GM18502 (cell line): ENCODE results near the gene ACTN4.
"Not testable (repeated sequence)": the region's sequence is repeated elsewhere in the genome, so short reads cannot be mapped to it uniquely, and the experiment has no call there.

Experiments used
- ATAC-seq: cut with Tn5 transposase; IDR thresholded peaks from one replicate; pipeline ENCODE4 v1.9.1; 2021; ENCODE audit warnings: mild to moderate bottlenecking; ENCODE audit not compliant: unreplicated experiment, poor library complexity

ACTN4 gene

GRCh38 chr19:38743394-38744297 lies 96.2 kb downstream of the ACTN4 start:
- no peak for ATAC-seq

DNA sequence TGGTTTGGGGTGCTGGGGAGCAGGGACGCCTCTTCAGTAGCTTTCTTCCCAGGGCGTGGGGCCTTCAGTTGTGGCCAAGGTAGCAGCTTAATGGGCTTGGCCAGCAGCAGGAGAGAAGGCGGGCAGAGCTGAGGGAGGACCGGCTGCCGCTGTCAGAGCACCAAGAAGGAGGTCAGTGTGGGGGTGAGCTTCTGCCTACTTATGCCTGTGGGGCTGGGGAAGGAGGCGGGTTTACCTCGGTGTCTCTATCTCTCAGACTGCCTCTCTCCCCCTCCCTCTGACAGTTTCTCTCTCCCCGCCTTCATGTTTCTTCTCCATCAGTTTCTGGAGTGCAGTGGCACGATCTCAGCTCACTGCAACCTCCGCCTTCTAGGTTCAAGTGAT lies 96.8 kb downstream of the ACTN4 start, which contains the start of gene CAPN12:
TSS of gene CAPN12 (minus strand) at position 177 of the 384 bp plus-strand sequence. CDS start 309 bp downstream, outside the sequence.
- ATAC-seq: no peak

DNA sequence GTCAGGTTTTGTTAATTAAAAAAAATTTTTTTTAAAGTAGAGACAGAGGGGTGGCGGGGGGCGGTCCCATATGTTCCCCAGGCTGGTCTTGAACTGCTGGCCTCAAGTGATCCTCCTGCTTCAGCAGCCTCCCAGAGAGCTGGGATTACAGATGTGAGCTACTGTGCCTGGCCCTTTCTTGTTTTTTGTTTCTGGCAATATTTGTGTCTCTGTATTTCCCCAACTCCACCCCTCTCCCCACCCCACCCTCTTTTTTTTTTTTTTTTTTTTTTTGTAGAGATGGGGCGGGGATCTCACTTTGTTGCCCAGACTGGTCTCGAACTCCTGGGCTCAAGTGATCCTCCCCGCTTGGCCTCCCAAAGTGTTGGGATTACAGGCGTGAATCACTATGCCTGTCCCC lies 97.4 kb downstream of the ACTN4 start:
- no peak for ATAC-seq

- ATAC-seq: no peak
These were observed 97.9 kb downstream of the ACTN4 start for GRCh38 chr19:38745316-38745715.

- ATAC-seq: not testable (repeated sequence)
These were observed 106.3 kb downstream of the ACTN4 start for GRCh38 chr19:38753783-38754182.

DNA sequence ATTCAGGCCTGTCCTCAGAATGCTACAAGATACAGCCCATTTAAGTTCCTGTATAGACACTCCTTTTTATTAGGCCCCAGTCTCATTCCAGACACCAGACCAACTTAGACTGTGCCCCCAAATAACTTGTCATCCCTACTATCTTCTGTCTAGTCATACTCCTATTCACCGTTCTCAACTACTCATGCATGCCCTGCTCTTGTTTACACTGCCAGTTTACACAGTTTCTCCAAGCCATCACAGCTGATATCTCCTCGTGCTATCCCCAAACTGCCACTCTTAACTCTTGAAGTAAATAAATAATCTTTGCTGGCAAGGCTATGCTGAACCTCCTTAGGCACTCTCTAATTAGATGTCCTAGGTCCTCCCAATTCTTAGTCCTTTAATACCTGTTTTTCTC lies 106.7 kb downstream of the ACTN4 start:
- ATAC-seq: not testable (repeated sequence)

DNA sequence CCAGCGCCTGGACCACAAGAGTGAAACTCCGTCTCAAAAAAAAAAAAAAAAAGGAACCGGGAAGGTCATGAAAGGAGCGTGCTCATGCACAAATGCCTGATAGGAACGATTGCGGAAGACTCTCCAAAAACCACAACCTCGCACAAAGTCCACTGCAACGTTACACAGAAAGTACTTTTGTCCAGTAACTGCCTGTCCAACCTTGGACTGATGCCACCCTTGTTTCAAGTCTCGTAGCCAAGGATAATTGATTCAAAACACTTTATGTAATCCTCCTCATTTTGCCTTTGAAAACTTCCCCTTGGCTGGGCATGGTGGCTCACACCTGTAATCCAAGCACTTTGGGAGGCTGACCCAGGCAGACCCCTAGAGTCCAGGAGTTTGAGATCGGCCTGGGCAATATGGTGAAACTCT lies 112.1 kb downstream of the ACTN4 start:
- ATAC-seq: no peak

GRCh38 chr19:38760805-38761517 lies 113.5 kb downstream of the ACTN4 start:
- ATAC-seq: not testable (repeated sequence)

DNA sequence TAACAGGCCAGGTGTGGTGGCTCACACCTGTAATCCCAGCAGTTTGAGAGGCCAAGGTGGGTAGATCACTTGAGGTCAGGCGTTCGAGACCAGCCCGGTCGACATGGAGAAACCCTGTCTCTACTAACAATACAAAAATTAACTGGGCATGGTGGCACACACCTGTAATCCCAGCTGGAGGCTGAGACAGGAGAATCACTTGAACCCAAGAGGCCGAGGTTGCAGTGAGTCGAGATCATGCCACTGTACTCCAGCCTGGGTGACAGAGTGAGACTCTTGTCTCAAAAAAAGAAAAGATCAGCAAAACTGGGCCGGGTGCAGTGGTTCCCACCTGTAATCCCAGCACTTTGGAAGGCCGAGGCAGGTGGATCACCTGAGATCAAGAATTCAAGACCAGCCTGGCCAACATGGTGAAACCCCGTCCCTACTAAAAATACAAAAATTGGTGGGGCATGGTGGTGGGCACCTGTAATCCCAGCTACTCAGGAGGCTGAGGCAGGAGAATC lies 114.5 kb downstream of the ACTN4 start:
- not testable (repeated sequence) for ATAC-seq

DNA sequence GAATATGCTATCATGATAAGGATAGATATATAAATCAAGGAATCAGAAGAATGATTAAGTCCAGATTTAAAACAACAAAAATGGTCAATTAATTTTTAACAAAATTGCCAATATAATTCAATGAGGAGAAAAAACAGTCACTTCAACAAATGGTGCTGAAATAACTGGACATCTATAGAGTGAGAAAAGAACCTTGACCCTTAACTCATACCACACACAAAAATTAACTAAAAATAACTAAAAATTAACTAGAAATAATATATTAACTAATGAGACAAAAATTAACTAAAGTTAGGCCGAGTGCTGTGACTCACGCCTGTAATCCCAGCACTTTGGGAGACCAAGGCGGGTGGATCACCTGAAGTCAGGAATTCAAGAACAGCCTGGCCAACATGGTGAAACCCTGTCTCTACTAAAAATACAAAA lies 116.4 kb downstream of the ACTN4 start:
- no peak for ATAC-seq

- ATAC-seq: no peak
These were observed 117.8 kb downstream of the ACTN4 start for GRCh38 chr19:38765214-38765613.

DNA sequence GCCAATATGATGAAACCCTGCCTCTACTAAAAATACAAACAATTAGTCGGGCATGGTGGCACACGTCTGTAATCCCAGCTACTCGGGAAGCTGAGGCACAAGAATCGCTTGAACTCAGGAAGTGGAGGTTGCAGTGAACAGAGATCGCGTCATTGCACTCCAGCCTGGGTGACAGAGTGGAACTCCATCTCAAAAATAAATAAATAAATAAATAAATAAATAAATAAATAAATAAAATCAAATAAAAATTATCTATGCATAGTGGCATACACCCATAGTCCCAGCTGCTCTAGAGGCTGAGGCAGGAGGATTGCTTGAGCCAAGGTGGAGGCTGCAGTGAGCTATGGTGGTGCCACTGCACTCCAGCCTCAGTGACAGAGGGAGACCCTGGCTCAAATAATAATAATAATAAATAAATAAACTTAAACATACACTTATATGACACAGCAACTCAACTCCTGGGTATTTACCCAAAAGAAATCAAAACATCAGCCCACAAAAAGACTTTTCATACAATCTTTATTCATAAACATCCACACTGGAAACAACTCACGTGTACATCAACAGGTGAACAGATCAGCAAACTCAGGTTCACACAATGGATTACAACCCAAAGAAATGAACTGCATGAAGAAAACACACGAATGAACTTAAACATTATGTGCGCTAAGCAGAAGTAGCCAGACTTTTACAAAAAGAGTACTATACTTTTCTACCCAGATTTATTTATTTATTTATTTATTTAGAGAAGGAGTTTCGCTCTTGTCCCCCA lies 119.0 kb downstream of the ACTN4 start:
- ATAC-seq: no peak

GRCh38 chr19:38769635-38770211 lies 122.3 kb downstream of the ACTN4 start:
- ATAC-seq: no peak

DNA sequence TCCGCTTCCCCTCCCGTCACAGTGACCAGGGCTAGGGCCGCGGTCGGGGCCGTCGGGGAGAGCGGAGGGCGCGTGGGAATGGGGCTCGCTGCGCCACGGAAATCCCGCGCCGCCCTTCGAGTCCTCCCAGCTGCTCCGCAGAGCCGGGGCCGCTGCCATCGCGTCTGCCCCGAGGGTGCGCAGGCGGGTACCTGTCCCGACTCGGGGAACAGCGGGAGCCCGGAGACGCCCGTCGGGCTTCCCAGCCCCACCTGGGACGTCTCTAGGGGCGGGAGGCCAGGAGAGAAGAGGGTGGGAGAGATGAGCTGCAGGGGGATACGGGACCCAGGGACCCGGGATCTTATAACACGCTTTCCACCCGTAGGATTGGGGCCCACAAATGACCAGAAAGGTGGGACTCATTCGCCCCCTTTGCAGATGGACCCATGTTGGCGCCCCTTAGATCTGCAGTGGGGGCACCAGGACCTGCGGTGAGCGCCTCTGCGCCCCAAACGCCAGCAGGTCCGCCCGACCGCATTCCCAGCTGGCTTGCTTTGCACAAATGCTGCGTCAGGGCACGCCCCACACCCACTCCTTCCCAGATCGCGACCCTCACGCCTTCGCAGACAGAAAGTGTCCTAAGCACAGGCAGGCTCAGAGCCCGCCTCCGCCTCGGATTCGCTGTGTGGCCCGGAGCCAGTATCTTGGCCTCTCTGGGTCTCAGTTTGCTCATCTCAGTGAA lies 122.9 kb downstream of the ACTN4 start:
- ATAC-seq: not testable (repeated sequence)

DNA sequence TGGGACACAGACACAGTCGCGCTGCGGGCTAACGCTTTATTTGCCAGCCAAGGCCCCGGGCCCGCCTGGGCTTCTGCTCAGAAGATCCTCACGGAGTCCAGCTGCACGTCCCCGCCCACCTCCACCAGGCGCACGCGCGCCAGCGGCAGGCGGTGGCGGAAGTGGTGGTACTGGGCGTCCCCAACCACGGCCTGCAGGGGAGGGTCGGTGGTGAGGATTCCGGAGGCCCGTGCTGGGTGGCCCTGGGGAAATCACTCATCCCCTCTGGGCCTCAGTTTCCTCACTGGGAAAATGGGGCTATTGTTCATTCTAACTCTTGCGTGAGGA lies 123.5 kb downstream of the ACTN4 start:
- not testable (repeated sequence) for ATAC-seq

GRCh38 chr19:38771569-38771968 lies 124.1 kb downstream of the ACTN4 start:
- ATAC-seq: not testable (repeated sequence)

GRCh38 chr19:38773469-38774177 lies 126.2 kb downstream of the ACTN4 start, which contains the start of gene LGALS7:
Gene LGALS7, minus strand, starts transcription at chr19:38773517. Its CDS starts 25 bp downstream, at chr19:38773492.
- no peak for ATAC-seq

GRCh38 chr19:38774181-38774950 lies 126.9 kb downstream of the ACTN4 start:
- ATAC-seq: no peak
